Thymus (tissue), 11 donors: ENCODE results near the gene ZNF711. TPM values are rescaled to one million over a fixed set of nuclear protein-coding genes. Genes with fewer than 3 reads are reported as not detected.
"Not testable (repeated sequence)": the region's sequence is repeated elsewhere in the genome, so short reads cannot be mapped to it uniquely, and the experiment has no call there.

Experiments used
- DNase-seq, 9 donors: peaks; one replicate each; pipeline ENCODE4 v3.0.0-alpha.2; 2013; ENCODE audit warnings: low spot score in 9 of 9, low read depth in 6 of 9, missing footprints in 1 of 9
- H3K27ac ChIP-seq, 2 donors: one replicate each; pipeline ENCODE4 v1.5.1; 2013; ENCODE audit warnings: control low read depth in 1 of 2, low read depth in 1 of 2, low read length in 1 of 2, mild to moderate bottlenecking in 1 of 2, moderate library complexity in 1 of 2
- H3K27me3 ChIP-seq, 2 donors: one replicate each; pipeline ENCODE4 v1.5.1; 2013; ENCODE audit warnings: low read length in 1 of 2; ENCODE audit not compliant: control insufficient read depth in 2 of 2, insufficient read depth in 1 of 2
- H3K36me3 ChIP-seq, 2 donors: one replicate each; pipeline ENCODE4 v1.5.1; 2013; ENCODE audit warnings: low read length in 1 of 2, mild to moderate bottlenecking in 1 of 2, moderate library complexity in 1 of 2; ENCODE audit not compliant: control insufficient read depth in 2 of 2, insufficient read depth in 2 of 2
- H3K4me1 ChIP-seq, 2 donors: one replicate each; pipeline ENCODE4 v1.5.1; 2013; ENCODE audit warnings: low read length in 2 of 2; ENCODE audit not compliant: control insufficient read depth in 2 of 2, insufficient read depth in 2 of 2
- H3K4me3 ChIP-seq, 2 donors: one replicate each; pipeline ENCODE4 v1.5.1; 2013; ENCODE audit warnings: low read length in 2 of 2, control low read depth in 1 of 2, mild to moderate bottlenecking in 1 of 2
- H3K9me3 ChIP-seq, 2 donors: one replicate each; pipeline ENCODE4 v1.5.1; 2013; ENCODE audit warnings: low read length in 1 of 2, mild to moderate bottlenecking in 1 of 2; ENCODE audit not compliant: control insufficient read depth in 2 of 2, insufficient read depth in 1 of 2
- WGBS: extraction: QIAGEN DNeasy Blood & Tissue Kit; methylation state at CpG from one replicate; pipeline ENCODE4 v1.1.7; 2013; 5-methylcytosine and 5-hydroxymethylcytosine counted together
- polyA plus RNA-seq: library from polyadenylated mRNA; stranded (reverse); fragments of 200-250 nt; gene quantifications from one replicate; pipeline ENCODE4 v1.2.3, GENCODE V29; 2013
- total RNA-seq: library from RNA; stranded (reverse); fragments of 120-200 nt; gene quantifications from one replicate; pipeline ENCODE4 v1.2.4, GENCODE V29; 2013
- donor health status: healthy.

The ZNF711 gene
- total and polyA plus RNA-seq, 2 donors, result 20.6 to 21.1 TPM

GRCh38 chrX:85244450-85245211 lies 840 bp downstream of the ZNF711 start:
- DNase-seq, result peak in 7 of 9 donors; percentile 12 to 63 (median 30)
- Histone ChIP-seq H3K4me3 (peak overlapping the region; percentile 71 to 85), H3K36me3 (no peaks in the 10 kb centered on the region), H3K27ac (peak overlapping the region; percentile 10 to 86), H3K27me3 (no peaks in the 10 kb centered on the region), H3K4me1 (no peaks in the 10 kb centered on the region), H3K9me3 (peaks cover 0 to 5% of the 10 kb centered on the region in 2 donors)
- WGBS, result 0% methylated on average over 42 of the region's 42 CpGs

GRCh38 chrX:85285286-85285685 lies 41.5 kb downstream of the ZNF711 start:
- not testable (repeated sequence) for H3K27ac ChIP-seq, H3K27me3 ChIP-seq, H3K4me3 ChIP-seq, DNase-seq, H3K36me3 ChIP-seq, H3K4me1 ChIP-seq, H3K9me3 ChIP-seq
- 75% methylated on average over 6 of the region's 6 CpGs for WGBS

- Histone ChIP-seq H3K27me3 (no peaks in the 10 kb centered on the region), H3K36me3 (no peaks in the 10 kb centered on the region), H3K4me3 (no peak overlapping the region), H3K27ac (no peak overlapping the region), H3K4me1 (no peaks in the 10 kb centered on the region), H3K9me3 (no peaks in the 10 kb centered on the region)
- WGBS, result 96% methylated on average over 7 of the region's 7 CpGs
- no peak for DNase-seq
These were observed 45.4 kb downstream of the ZNF711 start for GRCh38 chrX:85288992-85289723.

- no peaks in the 10 kb centered on the region for H3K27me3 ChIP-seq
- H3K9me3 ChIP-seq, result no peaks in the 10 kb centered on the region
- no peaks in the 10 kb centered on the region for H3K4me1 ChIP-seq
- no peak overlapping the region for H3K27ac ChIP-seq
- 90% methylated on average over 3 of the region's 3 CpGs for whole genome bisulfite sequencing
- H3K36me3 ChIP-seq, result no peaks in the 10 kb centered on the region
- DNase-seq, result no peak
- no peak overlapping the region for H3K4me3 ChIP-seq
These were observed 59.8 kb downstream of the ZNF711 start for GRCh38 chrX:85303544-85303943.

GRCh38 chrX:85309717-85310116 lies 65.9 kb downstream of the ZNF711 start:
- Histone ChIP-seq H3K27ac (no peak overlapping the region), H3K36me3 (no peaks in the 10 kb centered on the region), H3K4me1 (no peaks in the 10 kb centered on the region), H3K27me3 (no peaks in the 10 kb centered on the region), H3K9me3 (no peaks in the 10 kb centered on the region), H3K4me3 (no peak overlapping the region)
- DNase-seq, result no peak
- WGBS, result 95% methylated on average over 2 of the region's 2 CpGs

- not testable (repeated sequence) for H3K36me3 ChIP-seq, H3K4me1 ChIP-seq, H3K27ac ChIP-seq, H3K9me3 ChIP-seq, DNase-seq, H3K4me3 ChIP-seq, H3K27me3 ChIP-seq
- 96% methylated on average over 2 of the region's 2 CpGs for WGBS
These were observed 67.6 kb downstream of the ZNF711 start for GRCh38 chrX:85311348-85311747.

Other genes starting within 250 kb of the ZNF711 start
- gene APOOL, start 240.1 kb upstream of the ZNF711 start, total RNA-seq, result 6.4 TPM
- gene APOOL, start 240.1 kb upstream of the ZNF711 start, polyA plus RNA-seq, result 3.5 TPM
- gene SATL1, start 212 bp upstream of the ZNF711 start, total RNA-seq, result 0.09 TPM
- gene SATL1, start 212 bp upstream of the ZNF711 start, polyA plus RNA-seq, result 0.02 TPM
- 0.14 TPM for gene POF1B, start 135.7 kb downstream of the ZNF711 start, total RNA-seq
- gene POF1B, start 135.7 kb downstream of the ZNF711 start, polyA plus RNA-seq, result 1.9 TPM